Mesendoderm (in vitro differentiated cells): ENCODE results near the gene GDA.

Experiments
- DNase-seq: peaks from one replicate; pipeline ENCODE4 v3.0.0; 2013
- H2AK5ac ChIP-seq: 2 replicates; pipeline ENCODE4 v1.6.1; 2013; ENCODE audit warnings: low read length, inconsistent platforms
- H2BK120ac ChIP-seq: 2 replicates; pipeline ENCODE4 v1.6.1; 2013; ENCODE audit warnings: low read depth, mild to moderate bottlenecking, low read length, moderate library complexity, mixed read lengths
- H2BK15ac ChIP-seq: replicated peaks from 2 replicates; pipeline ENCODE4 v1.6.1; 2013; ENCODE audit warnings: low read depth, mild to moderate bottlenecking, moderate library complexity
- H2BK5ac ChIP-seq: 2 replicates; pipeline ENCODE4 v1.6.1; 2013; ENCODE audit warnings: low read length, inconsistent platforms
- H3K18ac ChIP-seq: 2 replicates; pipeline ENCODE4 v1.6.1; 2013; ENCODE audit warnings: mild to moderate bottlenecking, low read length, mixed read lengths
- H3K23ac ChIP-seq: one replicate; pipeline ENCODE4 v1.6.1; 2013; ENCODE audit warnings: low read length
- H3K27ac ChIP-seq: 2 replicates; pipeline ENCODE4 v1.5.1; 2013; ENCODE audit warnings: low read depth, mild to moderate bottlenecking, inconsistent platforms, low read length, moderate library complexity
- H3K27me3 ChIP-seq: 2 replicates; pipeline ENCODE4 v1.6.1; 2013; ENCODE audit warnings: low read length, control low read depth, mild to moderate bottlenecking, inconsistent platforms; ENCODE audit not compliant: insufficient read depth, poor library complexity
- H3K36me3 ChIP-seq: 2 replicates; pipeline ENCODE4 v1.6.1; 2013; ENCODE audit warnings: low read length, inconsistent platforms; ENCODE audit not compliant: control insufficient read depth, insufficient read depth
- H3K4ac ChIP-seq: one replicate; pipeline ENCODE4 v1.6.1; 2013; ENCODE audit warnings: low read depth, mild to moderate bottlenecking, low read length, moderate library complexity
- H3K4me1 ChIP-seq: 2 replicates; pipeline ENCODE4 v1.6.1; 2013; ENCODE audit warnings: low read depth, low read length, inconsistent platforms; ENCODE audit not compliant: control insufficient read depth
- H3K4me2 ChIP-seq: 2 replicates; pipeline ENCODE4 v1.6.1; 2013; ENCODE audit warnings: low read length
- H3K4me3 ChIP-seq: 2 replicates; pipeline ENCODE4 v1.5.1; 2013; ENCODE audit warnings: mild to moderate bottlenecking, low read length
- H3K56ac ChIP-seq: one replicate; pipeline ENCODE4 v1.6.1; 2013; ENCODE audit warnings: low read length
- H3K79me1 ChIP-seq: 2 replicates; pipeline ENCODE4 v1.6.1; 2013; ENCODE audit warnings: low read length, inconsistent platforms
- H3K79me2 ChIP-seq: 2 replicates; pipeline ENCODE4 v1.6.1; 2013; ENCODE audit warnings: mild to moderate bottlenecking, low read length; ENCODE audit not compliant: control insufficient read depth, insufficient read depth
- H3K9ac ChIP-seq: 2 replicates; pipeline ENCODE4 v1.6.1; 2013; ENCODE audit warnings: low read length, inconsistent platforms
- H4K5ac ChIP-seq: one replicate; pipeline ENCODE4 v1.6.1; 2013; ENCODE audit warnings: low read length
- H4K8ac ChIP-seq: one replicate; pipeline ENCODE4 v1.6.1; 2013; ENCODE audit warnings: low read depth, mild to moderate bottlenecking, control low read depth, low read length, moderate library complexity
- WGBS: extraction: QIAGEN DNeasy Blood & Tissue Kit; methylation state at CpG from one replicate; pipeline ENCODE4 v1.1.7; 2013; ENCODE audit warnings: low lambda C conversion rate, missing lambda C conversion rate; ENCODE audit not compliant: insufficient coverage; ENCODE audit errors: extremely low coverage; 5-methylcytosine and 5-hydroxymethylcytosine counted together

The GDA gene

GRCh38 chr9:72211047-72211446 is 61.8 kb downstream of the GDA start:
- Histone ChIP-seq H2BK120ac (no peak overlapping the region), H2AK5ac (no peak overlapping the region), H3K4me3 (no peak overlapping the region), H3K79me2 (no peaks in the 10 kb centered on the region), H4K8ac (no peak overlapping the region), H3K18ac (no peak overlapping the region), H3K27ac (no peak overlapping the region), H3K4me1 (no peaks in the 10 kb centered on the region), H2BK5ac (no peak overlapping the region), H3K23ac (no peak overlapping the region), H3K4me2 (no peak overlapping the region), H3K27me3 (no peaks in the 10 kb centered on the region), H3K56ac (no peak overlapping the region), H4K5ac (no peak overlapping the region), H3K36me3 (no peaks in the 10 kb centered on the region), H3K4ac (no peak overlapping the region), H3K9ac (no peak overlapping the region), H3K79me1 (no peaks in the 10 kb centered on the region), H2BK15ac (no peak overlapping the region)
- no CpG with 5 or more reads among the region's 3 CpGs for WGBS
- no peak for DNase-seq

- no CpG with 5 or more reads among the region's 4 CpGs for WGBS
- H2BK120ac ChIP-seq: no peak overlapping the region
- no peak overlapping the region for H2BK5ac ChIP-seq
- no peak overlapping the region for H3K4me3 ChIP-seq
- H3K79me2 ChIP-seq: no peaks in the 10 kb centered on the region
- H3K4me1 ChIP-seq: no peaks in the 10 kb centered on the region
- no peak for DNase-seq
- H3K18ac ChIP-seq: no peak overlapping the region
- H2AK5ac ChIP-seq: no peak overlapping the region
- H3K4me2 ChIP-seq: no peak overlapping the region
- no peak overlapping the region for H3K4ac ChIP-seq
- no peak overlapping the region for H3K23ac ChIP-seq
- H4K8ac ChIP-seq: no peak overlapping the region
- no peak overlapping the region for H3K56ac ChIP-seq
- no peak overlapping the region for H3K9ac ChIP-seq
- no peak overlapping the region for H2BK15ac ChIP-seq
- H3K27ac ChIP-seq: no peak overlapping the region
- no peaks in the 10 kb centered on the region for H3K27me3 ChIP-seq
- no peak overlapping the region for H4K5ac ChIP-seq
- no peaks in the 10 kb centered on the region for H3K36me3 ChIP-seq
- H3K79me1 ChIP-seq: no peaks in the 10 kb centered on the region
Measured at GRCh38 chr9:72213906-72214305, 64.7 kb downstream of the GDA start.

GRCh38 chr9:72217306-72217842 is 68.1 kb downstream of the GDA start:
- Histone ChIP-seq H3K4me1 (no peaks in the 10 kb centered on the region), H3K79me1 (no peaks in the 10 kb centered on the region), H4K8ac (no peak overlapping the region), H3K4me3 (no peak overlapping the region), H3K36me3 (no peaks in the 10 kb centered on the region), H3K9ac (no peak overlapping the region), H3K18ac (no peak overlapping the region), H3K79me2 (no peaks in the 10 kb centered on the region), H3K27ac (no peak overlapping the region), H3K23ac (no peak overlapping the region), H2BK5ac (no peak overlapping the region), H2BK120ac (no peak overlapping the region), H3K4ac (no peak overlapping the region), H3K27me3 (no peaks in the 10 kb centered on the region), H2AK5ac (no peak overlapping the region), H3K4me2 (no peak overlapping the region), H3K56ac (no peak overlapping the region), H2BK15ac (no peak overlapping the region), H4K5ac (no peak overlapping the region)
- WGBS: no CpG with 5 or more reads among the region's 3 CpGs
- no peak for DNase-seq

- Histone ChIP-seq H3K23ac (no peak overlapping the region), H3K4me3 (no peak overlapping the region), H2AK5ac (no peak overlapping the region), H4K8ac (no peak overlapping the region), H3K18ac (no peak overlapping the region), H3K79me2 (no peaks in the 10 kb centered on the region), H3K27me3 (no peaks in the 10 kb centered on the region), H3K56ac (no peak overlapping the region), H3K4ac (no peak overlapping the region), H3K4me2 (no peak overlapping the region), H3K27ac (no peak overlapping the region), H2BK120ac (no peak overlapping the region), H2BK15ac (no peak overlapping the region), H2BK5ac (no peak overlapping the region), H3K4me1 (no peaks in the 10 kb centered on the region), H3K36me3 (no peaks in the 10 kb centered on the region), H4K5ac (no peak overlapping the region), H3K9ac (no peak overlapping the region), H3K79me1 (no peaks in the 10 kb centered on the region)
- no peak for DNase-seq
- no CpG with 5 or more reads among the region's 1 CpG for WGBS
Measured at GRCh38 chr9:72220589-72220988, 71.3 kb downstream of the GDA start.

- no peak overlapping the region for H3K4ac ChIP-seq
- no peak overlapping the region for H2AK5ac ChIP-seq
- H3K9ac ChIP-seq: no peak overlapping the region
- no peak overlapping the region for H3K18ac ChIP-seq
- H3K79me2 ChIP-seq: no peaks in the 10 kb centered on the region
- H2BK5ac ChIP-seq: no peak overlapping the region
- no peak for DNase-seq
- no peaks in the 10 kb centered on the region for H3K27me3 ChIP-seq
- H3K79me1 ChIP-seq: no peaks in the 10 kb centered on the region
- H2BK15ac ChIP-seq: no peak overlapping the region
- no peaks in the 10 kb centered on the region for H3K36me3 ChIP-seq
- H3K27ac ChIP-seq: no peak overlapping the region
- H3K4me1 ChIP-seq: no peaks in the 10 kb centered on the region
- H3K4me2 ChIP-seq: no peak overlapping the region
- H4K8ac ChIP-seq: no peak overlapping the region
- no peak overlapping the region for H3K23ac ChIP-seq
- no peak overlapping the region for H3K4me3 ChIP-seq
- WGBS: 100% methylated on average over 1 of the region's 2 CpGs
- no peak overlapping the region for H3K56ac ChIP-seq
- H2BK120ac ChIP-seq: no peak overlapping the region
- H4K5ac ChIP-seq: no peak overlapping the region
Measured at GRCh38 chr9:72226146-72226812, 77.0 kb downstream of the GDA start.

DNA sequence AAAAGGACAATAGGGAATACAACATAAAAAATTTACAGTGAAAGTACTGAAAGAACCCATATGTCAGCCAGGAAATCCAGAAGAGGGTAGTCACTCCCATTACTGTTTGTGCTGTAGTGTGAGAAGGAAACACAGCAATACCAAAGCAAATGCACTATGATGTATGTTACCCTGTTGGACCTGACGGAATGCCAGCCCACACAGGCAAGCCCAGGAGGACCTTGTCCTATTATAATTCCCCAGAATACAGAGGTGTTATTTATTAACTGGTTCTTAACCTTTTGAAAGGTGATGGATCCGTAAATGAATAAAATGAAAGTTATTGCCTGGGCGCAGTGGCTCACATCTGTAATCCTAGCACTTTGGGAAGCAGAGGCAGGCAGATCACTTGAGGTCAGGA is 79.0 kb downstream of the GDA start:
- Histone ChIP-seq H3K4ac (no peak overlapping the region), H3K4me3 (no peak overlapping the region), H4K8ac (no peak overlapping the region), H2BK15ac (no peak overlapping the region), H2BK120ac (no peak overlapping the region), H2BK5ac (no peak overlapping the region), H3K79me2 (no peaks in the 10 kb centered on the region), H2AK5ac (no peak overlapping the region), H3K4me1 (no peaks in the 10 kb centered on the region), H3K23ac (no peak overlapping the region), H3K4me2 (no peak overlapping the region), H3K79me1 (no peaks in the 10 kb centered on the region), H3K56ac (no peak overlapping the region), H3K27ac (no peak overlapping the region), H3K9ac (no peak overlapping the region), H3K36me3 (no peaks in the 10 kb centered on the region), H4K5ac (no peak overlapping the region), H3K18ac (no peak overlapping the region), H3K27me3 (no peaks in the 10 kb centered on the region)
- DNase-seq: no peak
- no CpG with 5 or more reads among the region's 3 CpGs for WGBS
